ENCODE measurements around the gene DPF3. TPM values are rescaled to one million over a fixed set of nuclear protein-coding genes. Genes with fewer than 3 reads are reported as not detected.

Gene DPF3
- total and polyA plus RNA-seq, 2 donors from 2014 or later, result 2.3 to 2.8 TPM

DNA sequence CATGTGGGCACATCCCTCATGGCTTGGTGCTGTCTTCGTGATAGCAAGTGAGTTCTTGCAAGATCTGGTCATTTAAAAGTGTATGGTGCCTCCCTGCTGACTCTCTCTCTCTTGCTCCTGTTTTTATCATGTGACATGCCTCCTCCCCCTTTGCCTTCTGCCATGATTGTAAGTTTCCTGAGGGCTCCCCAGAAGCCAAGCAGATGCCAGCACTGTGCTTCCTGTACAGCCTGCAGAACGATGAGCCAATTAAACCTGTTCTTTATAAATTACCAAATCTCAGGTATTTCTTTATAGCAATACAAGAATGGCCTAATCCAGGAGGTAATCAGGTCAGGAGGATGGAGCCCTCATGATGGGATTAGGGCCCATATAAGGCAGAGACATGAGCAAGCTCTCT, 116.3 kb downstream of the DPF3 start:
- H3K27me3 ChIP-seq (ENCODE audit: control insufficient read depth, insufficient read depth, low read length), result no peaks in the 10 kb centered on the region
- TF ChIP-seq, protein P1, sequence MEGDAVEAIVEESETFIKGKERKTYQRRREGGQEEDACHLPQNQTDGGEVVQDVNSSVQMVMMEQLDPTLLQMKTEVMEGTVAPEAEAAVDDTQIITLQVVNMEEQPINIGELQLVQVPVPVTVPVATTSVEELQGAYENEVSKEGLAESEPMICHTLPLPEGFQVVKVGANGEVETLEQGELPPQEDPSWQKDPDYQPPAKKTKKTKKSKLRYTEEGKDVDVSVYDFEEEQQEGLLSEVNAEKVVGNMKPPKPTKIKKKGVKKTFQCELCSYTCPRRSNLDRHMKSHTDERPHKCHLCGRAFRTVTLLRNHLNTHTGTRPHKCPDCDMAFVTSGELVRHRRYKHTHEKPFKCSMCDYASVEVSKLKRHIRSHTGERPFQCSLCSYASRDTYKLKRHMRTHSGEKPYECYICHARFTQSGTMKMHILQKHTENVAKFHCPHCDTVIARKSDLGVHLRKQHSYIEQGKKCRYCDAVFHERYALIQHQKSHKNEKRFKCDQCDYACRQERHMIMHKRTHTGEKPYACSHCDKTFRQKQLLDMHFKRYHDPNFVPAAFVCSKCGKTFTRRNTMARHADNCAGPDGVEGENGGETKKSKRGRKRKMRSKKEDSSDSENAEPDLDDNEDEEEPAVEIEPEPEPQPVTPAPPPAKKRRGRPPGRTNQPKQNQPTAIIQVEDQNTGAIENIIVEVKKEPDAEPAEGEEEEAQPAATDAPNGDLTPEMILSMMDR (IDR thresholded peaks at IDR 0.05; ENCODE audit: borderline replicate concordance, extremely low read depth, insufficient read depth), result no peak

DNA sequence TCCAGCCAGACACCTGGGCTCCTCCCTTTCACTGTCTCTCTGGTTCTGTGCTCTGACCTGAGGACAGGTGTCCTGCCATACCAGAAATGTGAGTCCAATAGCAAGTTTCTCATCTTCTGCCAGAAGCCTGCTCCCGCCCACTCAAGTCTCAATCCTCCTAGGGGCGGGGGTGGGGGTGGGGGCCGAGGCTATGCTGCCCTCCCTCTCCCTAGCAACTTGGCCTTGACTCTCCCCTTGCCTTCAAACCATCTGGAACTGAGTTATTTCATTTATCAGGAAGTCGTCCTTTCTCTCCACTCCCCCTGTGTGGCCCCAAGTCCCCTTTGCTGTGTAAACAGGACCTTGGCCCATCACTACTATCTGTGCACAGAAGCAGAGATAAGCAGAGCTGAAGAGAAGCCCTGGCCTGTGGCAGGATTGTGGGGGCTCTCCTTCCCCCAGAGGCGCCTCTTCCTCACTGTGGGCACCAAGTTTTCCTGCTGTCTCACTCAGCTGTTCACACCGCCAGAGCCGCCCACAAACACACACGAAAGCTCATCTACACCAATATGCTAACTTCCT, 117.1 kb downstream of the DPF3 start:
- Histone ChIP-seq H3K9me3 (ENCODE audit: control insufficient read depth in 2 of 3, insufficient read depth in 1 of 3, low read length in 3 of 3) (no peaks in the 10 kb centered on the region), H3K4me3 (ENCODE audit: low read length in 3 of 3) (no peak overlapping the region), H3K36me3 (ENCODE audit: control insufficient read depth in 2 of 3, insufficient read depth in 3 of 3, low read length in 3 of 3) (no peaks in the 10 kb centered on the region), H3K4me1 (ENCODE audit: control insufficient read depth in 2 of 3, insufficient read depth in 2 of 3, low read depth in 1 of 3, low read length in 3 of 3) (no peaks in the 10 kb centered on the region), H3K9ac (ENCODE audit: low read length in 3 of 3) (no peak overlapping the region), H3K27ac (ENCODE audit: low read depth in 2 of 2, low read length in 2 of 2) (no peak overlapping the region), H3K27me3 (ENCODE audit: control insufficient read depth, insufficient read depth, low read length) (no peaks in the 10 kb centered on the region)
- intact Hi-C loops (cut with DNase I), result no loop called here
- FAIRE-seq (no peak), DNase-seq (peak in 3 of 5 donors; percentile 34 to 54 (median 53))
- TF ChIP-seq, protein P1 (IDR thresholded peaks at IDR 0.05; ENCODE audit: borderline replicate concordance, extremely low read depth, insufficient read depth), result no peak

More for the DNA sequence above, 116.3 kb downstream of the DPF3 start:
- no peaks in the 10 kb centered on the region for H3K9me3 ChIP-seq (ENCODE audit: control insufficient read depth in 2 of 3, insufficient read depth in 1 of 3, low read length in 3 of 3)
- H3K4me1 ChIP-seq (ENCODE audit: control insufficient read depth in 2 of 3, insufficient read depth in 2 of 3, low read depth in 1 of 3, low read length in 3 of 3), result no peaks in the 10 kb centered on the region
- intact Hi-C loops (cut with DNase I), result no loop called here
- no peak overlapping the region for H3K4me3 ChIP-seq (ENCODE audit: low read length in 3 of 3)
- no peak for DNase-seq
- FAIRE-seq, result no peak
- H3K27ac ChIP-seq (ENCODE audit: low read depth in 2 of 2, low read length in 2 of 2), result no peak overlapping the region
- no peaks in the 10 kb centered on the region for H3K36me3 ChIP-seq (ENCODE audit: control insufficient read depth in 2 of 3, insufficient read depth in 3 of 3, low read length in 3 of 3)
- no peak overlapping the region for H3K9ac ChIP-seq (ENCODE audit: low read length in 3 of 3)

DNA sequence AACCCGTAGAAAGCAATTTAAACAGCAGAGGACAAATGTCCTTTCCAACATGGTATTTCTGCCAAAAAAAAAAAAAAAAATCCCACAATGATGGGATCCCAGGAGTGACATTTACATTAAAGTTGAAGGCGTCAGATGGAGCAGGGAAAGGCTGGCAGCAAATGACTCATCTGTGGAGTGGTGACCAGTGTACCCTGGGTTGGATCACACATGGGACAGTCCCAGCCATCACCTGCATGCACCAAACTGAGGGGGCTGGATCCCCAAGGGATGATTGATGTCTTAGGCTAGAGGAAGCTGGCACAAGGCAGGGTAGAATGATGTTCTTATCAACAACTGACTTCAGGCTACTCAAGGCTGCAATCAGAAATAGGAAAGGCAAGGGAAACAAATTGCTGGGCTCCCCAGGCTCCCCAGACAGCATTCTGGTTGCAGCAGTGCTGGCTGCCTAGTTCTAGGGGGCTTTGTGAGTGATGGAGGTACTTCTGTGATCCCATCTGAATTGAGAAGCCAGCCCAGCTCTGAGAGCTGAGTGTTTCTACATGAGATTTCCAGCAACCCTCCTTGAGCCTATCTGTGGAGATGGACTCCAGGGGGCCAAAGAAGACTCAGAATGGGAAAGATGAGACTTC, 117.9 kb downstream of the DPF3 start:
- no peak for DNase-seq
- H3K27ac ChIP-seq (ENCODE audit: low read depth in 2 of 2, low read length in 2 of 2), result no peak overlapping the region
- no peaks in the 10 kb centered on the region for H3K4me1 ChIP-seq (ENCODE audit: control insufficient read depth in 2 of 3, insufficient read depth in 2 of 3, low read depth in 1 of 3, low read length in 3 of 3)
- no peaks in the 10 kb centered on the region for H3K36me3 ChIP-seq (ENCODE audit: control insufficient read depth in 2 of 3, insufficient read depth in 3 of 3, low read length in 3 of 3)
- intact Hi-C loops (cut with DNase I), result no loop called here
- TF ChIP-seq, protein P1 (IDR thresholded peaks at IDR 0.05; ENCODE audit: borderline replicate concordance, extremely low read depth, insufficient read depth), result no peak
- no peaks in the 10 kb centered on the region for H3K27me3 ChIP-seq (ENCODE audit: control insufficient read depth, insufficient read depth, low read length)
- no peak overlapping the region for H3K9ac ChIP-seq (ENCODE audit: low read length in 3 of 3)
- H3K4me3 ChIP-seq (ENCODE audit: low read length in 3 of 3), result no peak overlapping the region
- no peaks in the 10 kb centered on the region for H3K9me3 ChIP-seq (ENCODE audit: control insufficient read depth in 2 of 3, insufficient read depth in 1 of 3, low read length in 3 of 3)
- no peak for FAIRE-seq
